ENCODE data around the gene HRH1. TPM values are rescaled to one million over a fixed set of nuclear protein-coding genes. Genes with fewer than 3 reads are reported as not detected.
"Not testable (repeated sequence)": the region's sequence is repeated elsewhere in the genome, so short reads cannot be mapped to it uniquely, and the experiment has no call there.

HRH1 gene
- total RNA-seq, 2 experiments from 2014 or later: 0.07 to 0.10 TPM

DNA sequence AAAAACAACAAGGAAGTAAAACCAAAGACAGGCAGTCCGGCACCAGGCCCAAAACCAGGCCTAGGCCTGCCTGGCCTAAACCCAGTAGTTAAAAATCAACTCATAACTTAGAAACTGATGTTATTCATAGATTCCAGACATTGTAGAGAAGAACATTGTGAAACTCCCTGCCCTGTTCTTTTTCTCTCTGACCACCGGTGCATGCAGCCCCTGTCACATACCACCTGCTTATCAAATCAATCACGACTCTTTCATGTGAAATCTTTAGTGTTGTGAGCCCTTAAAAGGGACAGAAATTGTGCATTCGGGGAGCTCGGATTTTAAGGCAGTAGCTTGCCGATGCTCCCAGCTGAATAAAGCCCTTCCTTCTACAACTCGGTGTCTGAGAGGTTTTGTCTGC is 22.4 kb upstream of the HRH1 start:
- intact Hi-C loops (cut with micrococcal nuclease): not testable (repeated sequence)

DNA sequence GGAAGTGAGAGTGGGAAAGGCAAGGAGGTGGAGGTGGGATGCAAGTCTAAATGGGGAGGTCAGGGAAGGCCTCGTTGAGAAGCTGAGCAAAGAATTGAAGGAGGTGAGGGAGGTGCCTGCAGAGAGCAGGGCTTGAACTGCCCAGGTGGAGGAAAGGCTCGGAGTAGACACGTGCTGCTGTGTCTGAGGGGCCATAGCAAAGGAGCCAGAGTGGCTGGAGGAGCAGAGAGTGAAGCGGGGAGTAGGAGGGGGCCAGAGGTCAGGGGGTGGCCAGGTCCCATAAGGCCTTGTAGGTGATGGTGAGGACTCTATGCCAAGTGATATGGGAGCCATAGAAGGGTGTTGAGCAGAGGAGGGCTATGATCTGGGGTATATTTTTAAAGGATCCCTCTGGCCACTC is 21.4 kb upstream of the HRH1 start:
- H3K4me3 Mint-ChIP-seq: no peak overlapping the region
- no peak overlapping the region for H3K27ac Mint-ChIP-seq
- CTCF ChIA-PET: no interaction called here
- H3K36me3 Mint-ChIP-seq (ENCODE audit: low read depth): no peaks in the 10 kb centered on the region
- H3K27me3 Mint-ChIP-seq (ENCODE audit: low read depth): no peaks in the 10 kb centered on the region
- H3K4me1 Mint-ChIP-seq (ENCODE audit: low read depth): no peaks in the 10 kb centered on the region
- intact Hi-C loops (cut with micrococcal nuclease): no loop called here
- no peak for DNase-seq
- no peaks in the 10 kb centered on the region for H3K9me3 Mint-ChIP-seq

More for the DNA sequence above, 22.4 kb upstream of the HRH1 start:
- H3K4me1 Mint-ChIP-seq (ENCODE audit: low read depth); H3K36me3 Mint-ChIP-seq (ENCODE audit: low read depth); H3K9me3 Mint-ChIP-seq; DNase-seq; CTCF ChIA-PET; H3K27ac Mint-ChIP-seq; H3K4me3 Mint-ChIP-seq; H3K27me3 Mint-ChIP-seq (ENCODE audit: low read depth): not testable (repeated sequence)

DNA sequence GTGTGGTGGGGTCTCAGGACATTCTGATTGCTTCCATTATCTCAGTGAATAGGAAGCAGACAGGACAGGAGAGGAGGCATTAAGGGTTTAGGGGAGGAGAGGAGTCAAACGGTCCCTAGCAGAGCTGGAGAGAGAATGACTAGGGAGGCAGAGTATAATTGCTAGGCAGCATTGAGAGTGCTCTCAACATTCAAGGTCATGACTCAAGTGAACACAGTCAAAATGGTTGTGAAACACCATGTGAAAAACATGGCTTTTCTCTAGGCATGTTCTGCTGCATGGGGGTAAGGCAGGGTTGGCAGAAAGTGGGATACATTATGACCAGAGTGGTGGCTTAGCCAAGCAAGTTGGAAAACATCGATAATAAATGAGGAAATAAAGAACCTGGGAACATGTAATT is 19.5 kb upstream of the HRH1 start:
- CTCF ChIA-PET: no interaction called here
- DNase-seq: no peak
- H3K36me3 Mint-ChIP-seq (ENCODE audit: low read depth): no peaks in the 10 kb centered on the region
- H3K27me3 Mint-ChIP-seq (ENCODE audit: low read depth): peaks cover 4% of the 10 kb centered on the region
- H3K4me1 Mint-ChIP-seq (ENCODE audit: low read depth): no peaks in the 10 kb centered on the region
- intact Hi-C loops (cut with micrococcal nuclease): no loop called here
- H3K27ac Mint-ChIP-seq: no peak overlapping the region
- H3K9me3 Mint-ChIP-seq: no peaks in the 10 kb centered on the region
- H3K4me3 Mint-ChIP-seq: no peak overlapping the region

DNA sequence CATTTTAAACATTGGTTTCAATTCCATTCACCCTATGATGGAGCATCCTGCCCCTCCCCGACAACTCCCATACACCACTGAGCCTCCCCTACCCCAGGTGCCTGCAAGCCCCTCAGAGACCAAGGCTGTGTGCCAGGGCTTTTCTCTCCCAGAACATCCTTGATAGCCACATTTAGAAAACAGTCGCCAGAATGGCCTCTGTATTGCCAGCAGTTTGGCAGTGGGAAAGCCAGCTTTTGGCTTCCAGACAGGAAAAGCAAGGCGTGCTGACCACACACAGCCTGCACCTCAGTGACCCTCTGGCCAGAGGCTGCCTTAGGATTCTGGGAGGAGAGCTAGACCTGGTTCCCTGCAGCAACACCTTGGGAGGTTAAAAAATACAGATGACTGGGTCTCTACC is 18.2 kb upstream of the HRH1 start:
- H3K4me1 Mint-ChIP-seq (ENCODE audit: low read depth): peaks cover 10% of the 10 kb centered on the region
- H3K9me3 Mint-ChIP-seq: no peaks in the 10 kb centered on the region
- no peak overlapping the region for H3K4me3 Mint-ChIP-seq
- intact Hi-C loops (cut with micrococcal nuclease): no loop called here
- no peak for DNase-seq
- no peaks in the 10 kb centered on the region for H3K36me3 Mint-ChIP-seq (ENCODE audit: low read depth)
- no peak overlapping the region for H3K27ac Mint-ChIP-seq
- CTCF ChIA-PET: no interaction called here
- peaks cover 10% of the 10 kb centered on the region for H3K27me3 Mint-ChIP-seq (ENCODE audit: low read depth)

DNA sequence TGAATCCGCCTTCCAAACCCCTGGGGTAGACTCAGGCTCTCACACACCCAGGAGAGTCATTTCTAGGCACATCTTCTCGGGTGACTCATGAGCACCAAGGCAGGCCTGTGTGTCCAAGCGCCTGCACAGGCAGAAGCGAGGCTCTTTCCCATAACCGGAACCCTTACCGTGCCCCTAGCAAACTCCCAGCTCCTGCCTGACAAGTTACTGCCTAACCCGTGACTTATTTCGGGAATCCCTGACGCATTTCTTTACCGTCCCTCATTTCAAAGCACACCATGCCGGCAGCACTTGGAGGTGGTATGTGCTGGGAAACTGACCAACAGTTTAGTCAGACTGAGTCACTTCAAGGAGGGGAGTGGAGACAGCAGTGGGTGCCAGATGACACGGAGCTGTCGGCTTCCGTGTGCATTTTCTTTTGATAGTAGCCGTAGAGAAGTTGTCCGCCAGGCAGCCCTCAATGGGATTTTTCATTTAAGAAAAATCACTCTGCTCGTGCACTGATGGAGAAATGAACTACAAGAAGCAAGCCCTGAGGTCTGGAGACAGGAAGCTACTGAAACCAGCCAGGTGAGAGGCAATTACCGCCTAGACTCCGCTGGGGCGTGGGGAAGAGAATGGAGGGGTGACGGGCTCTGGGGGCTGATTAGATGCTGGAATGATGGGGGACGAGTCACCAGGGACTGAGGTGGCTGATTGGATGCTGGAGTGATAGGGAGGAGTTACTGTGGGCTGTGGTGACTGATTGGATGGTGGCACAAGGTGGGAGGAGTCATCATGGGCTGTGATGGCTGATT is 17.3 kb upstream of the HRH1 start:
- peaks cover 10% of the 10 kb centered on the region for H3K4me1 Mint-ChIP-seq (ENCODE audit: low read depth)
- no peaks in the 10 kb centered on the region for H3K9me3 Mint-ChIP-seq
- no peak for DNase-seq
- no peak overlapping the region for H3K27ac Mint-ChIP-seq
- intact Hi-C loops (cut with micrococcal nuclease): no loop called here
- no peak overlapping the region for H3K4me3 Mint-ChIP-seq
- CTCF ChIA-PET: no interaction called here
- peaks cover 13% of the 10 kb centered on the region for H3K27me3 Mint-ChIP-seq (ENCODE audit: low read depth)
- H3K36me3 Mint-ChIP-seq (ENCODE audit: low read depth): no peaks in the 10 kb centered on the region

DNA sequence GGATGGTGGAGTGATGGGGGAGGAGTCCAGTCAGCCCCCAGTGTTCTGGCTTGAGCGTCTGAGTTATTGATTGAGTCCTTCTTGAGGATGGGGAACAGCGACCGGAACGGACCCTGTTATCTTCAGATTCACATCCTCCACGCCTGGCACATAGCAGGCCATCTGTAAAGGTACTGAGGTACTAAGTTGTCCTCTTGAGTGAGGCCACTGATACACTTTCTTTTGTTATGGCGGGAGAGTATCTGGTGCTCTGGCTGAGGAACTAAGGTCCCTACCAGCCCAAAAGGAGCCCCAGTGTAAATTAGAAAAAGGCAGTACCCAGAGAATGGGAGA is 16.7 kb upstream of the HRH1 start:
- no peak for DNase-seq
- CTCF ChIA-PET: no interaction called here
- Mint-ChIP-seq H3K4me3 (no peak overlapping the region), H3K27ac (no peak overlapping the region), H3K36me3 (ENCODE audit: low read depth) (no peaks in the 10 kb centered on the region), H3K4me1 (ENCODE audit: low read depth) (peaks cover 10% of the 10 kb centered on the region), H3K27me3 (ENCODE audit: low read depth) (peaks cover 15% of the 10 kb centered on the region), H3K9me3 (no peaks in the 10 kb centered on the region)
- intact Hi-C loops (cut with micrococcal nuclease): no loop called here

DNA sequence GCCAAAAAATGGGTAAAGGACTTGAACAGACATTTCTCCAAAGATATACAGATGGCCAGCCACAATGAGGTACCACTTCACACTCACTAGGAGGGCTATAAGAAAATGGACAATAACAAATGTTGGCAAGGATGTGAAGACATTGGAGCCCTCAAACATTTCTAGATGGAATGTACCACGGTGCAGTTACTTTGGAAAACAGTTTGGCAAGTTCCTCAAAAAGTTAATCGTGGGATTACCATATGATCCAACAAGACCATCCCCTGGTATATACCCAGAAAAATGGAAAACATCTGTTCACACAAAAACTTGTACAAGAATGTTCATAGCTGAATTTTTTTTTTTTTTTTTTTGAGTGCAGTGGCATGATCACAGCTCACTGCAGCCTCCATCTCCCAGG is 15.9 kb upstream of the HRH1 start:
- Mint-ChIP-seq H3K27me3 (ENCODE audit: low read depth) (peaks cover 15% of the 10 kb centered on the region), H3K4me1 (ENCODE audit: low read depth) (peaks cover 10% of the 10 kb centered on the region), H3K4me3 (no peak overlapping the region), H3K36me3 (ENCODE audit: low read depth) (no peaks in the 10 kb centered on the region), H3K27ac (no peak overlapping the region), H3K9me3 (no peaks in the 10 kb centered on the region)
- no peak for DNase-seq
- intact Hi-C loops (cut with micrococcal nuclease): no loop called here
- CTCF ChIA-PET: no interaction called here

DNA sequence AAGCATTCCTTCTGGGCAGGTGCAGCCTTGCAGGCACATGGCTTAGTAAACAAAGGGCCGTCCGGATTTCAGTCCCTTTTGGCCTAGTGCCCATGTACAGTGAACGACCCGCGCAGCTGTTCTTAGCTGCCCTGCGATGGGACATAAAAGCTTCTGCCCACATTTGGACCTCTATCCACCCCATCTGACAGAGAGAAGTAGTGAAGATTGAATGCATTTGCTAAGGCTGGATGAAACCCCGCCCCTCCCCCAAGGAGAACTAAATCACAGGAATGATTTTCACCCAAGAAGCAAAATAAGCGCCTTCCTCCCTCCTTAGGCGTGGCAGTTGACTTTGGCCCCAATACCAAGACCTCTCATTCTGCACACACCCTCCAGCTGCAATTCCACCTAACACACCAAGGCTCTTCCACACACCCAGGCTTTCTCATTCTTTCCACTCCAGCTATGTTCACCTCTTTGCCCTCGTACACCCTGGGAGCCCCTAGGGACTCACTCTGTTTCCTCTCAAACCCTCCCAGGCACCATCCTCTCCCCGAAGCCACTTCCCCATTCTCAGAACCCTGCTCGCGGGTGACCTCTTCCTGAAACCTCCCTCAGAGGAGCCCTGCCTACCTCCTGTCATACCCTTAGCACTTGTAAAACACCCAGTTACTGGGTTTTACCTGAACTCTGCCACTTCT is 14.1 kb upstream of the HRH1 start:
- Mint-ChIP-seq H3K36me3 (ENCODE audit: low read depth) (no peaks in the 10 kb centered on the region), H3K4me1 (ENCODE audit: low read depth) (peaks cover 10% of the 10 kb centered on the region), H3K9me3 (no peaks in the 10 kb centered on the region), H3K27me3 (ENCODE audit: low read depth) (peaks cover 15% of the 10 kb centered on the region), H3K4me3 (no peak overlapping the region), H3K27ac (no peak overlapping the region)
- intact Hi-C loops (cut with micrococcal nuclease): no loop called here
- CTCF ChIA-PET: interaction anchor here (0.6 to 1.2 kb wide), 2 partner anchors 79 to 1321 kb away, joined by 3 read pairs; no protein-coding TSS in a partner anchor
- DNase-seq: peak; percentile 39

DNA sequence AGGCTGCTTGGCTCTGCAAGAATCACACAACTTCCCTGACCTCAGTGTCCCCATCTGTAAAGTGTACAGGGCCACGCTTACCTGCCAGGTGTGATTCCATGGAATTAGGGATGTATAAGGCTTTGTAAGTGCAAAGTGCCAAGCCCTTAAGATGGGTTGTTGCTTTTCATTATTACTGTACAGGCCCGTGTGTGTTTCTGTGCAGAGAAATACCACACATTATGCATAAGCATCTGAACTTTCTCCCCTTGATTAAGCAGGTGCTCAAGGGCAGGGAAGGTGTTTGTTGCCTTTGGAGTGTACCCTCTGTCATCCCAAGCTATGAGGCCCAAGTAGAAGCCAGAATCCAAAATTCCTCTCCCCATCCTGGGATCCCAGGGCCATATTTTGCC is 13.6 kb upstream of the HRH1 start:
- CTCF ChIA-PET: interaction anchor here (1.2 kb wide), 1 partner anchor 79 kb away, joined by 3 read pairs; no protein-coding TSS in a partner anchor
- no peaks in the 10 kb centered on the region for H3K9me3 Mint-ChIP-seq
- DNase-seq: no peak
- peaks cover 10% of the 10 kb centered on the region for H3K4me1 Mint-ChIP-seq (ENCODE audit: low read depth)
- H3K27me3 Mint-ChIP-seq (ENCODE audit: low read depth): peaks cover 15% of the 10 kb centered on the region
- intact Hi-C loops (cut with micrococcal nuclease): no loop called here
- H3K4me3 Mint-ChIP-seq: no peak overlapping the region
- no peaks in the 10 kb centered on the region for H3K36me3 Mint-ChIP-seq (ENCODE audit: low read depth)
- no peak overlapping the region for H3K27ac Mint-ChIP-seq

DNA sequence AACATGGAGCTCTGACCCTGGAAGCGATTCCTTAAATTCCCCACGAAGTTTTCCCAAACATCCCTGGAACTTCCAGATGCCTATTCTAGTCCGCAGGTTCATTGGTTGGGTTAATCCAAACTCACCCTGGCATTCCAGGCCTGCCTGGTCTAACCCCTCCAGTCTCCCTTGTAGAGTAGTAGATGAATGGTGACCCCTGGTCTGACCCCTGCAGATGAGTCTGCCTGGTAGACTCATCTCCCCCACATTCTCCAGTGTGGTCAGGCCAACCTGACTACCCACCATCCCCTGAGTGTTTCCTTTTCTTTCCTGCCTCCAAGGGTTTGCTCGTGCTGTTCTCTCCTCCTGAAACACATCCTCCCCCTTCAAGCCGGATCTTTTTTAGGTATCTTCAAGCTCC is 10.8 kb upstream of the HRH1 start:
- H3K27ac Mint-ChIP-seq: no peak overlapping the region
- H3K4me1 Mint-ChIP-seq (ENCODE audit: low read depth): peaks cover 10% of the 10 kb centered on the region
- H3K27me3 Mint-ChIP-seq (ENCODE audit: low read depth): peaks cover 24% of the 10 kb centered on the region
- no peak overlapping the region for H3K4me3 Mint-ChIP-seq
- DNase-seq: no peak
- no peaks in the 10 kb centered on the region for H3K36me3 Mint-ChIP-seq (ENCODE audit: low read depth)
- intact Hi-C loops (cut with micrococcal nuclease): no loop called here
- CTCF ChIA-PET: interaction anchor here (0.6 kb wide), 1 partner anchor 47 kb away, joined by 4 read pairs; no protein-coding TSS in a partner anchor
- no peaks in the 10 kb centered on the region for H3K9me3 Mint-ChIP-seq

DNA sequence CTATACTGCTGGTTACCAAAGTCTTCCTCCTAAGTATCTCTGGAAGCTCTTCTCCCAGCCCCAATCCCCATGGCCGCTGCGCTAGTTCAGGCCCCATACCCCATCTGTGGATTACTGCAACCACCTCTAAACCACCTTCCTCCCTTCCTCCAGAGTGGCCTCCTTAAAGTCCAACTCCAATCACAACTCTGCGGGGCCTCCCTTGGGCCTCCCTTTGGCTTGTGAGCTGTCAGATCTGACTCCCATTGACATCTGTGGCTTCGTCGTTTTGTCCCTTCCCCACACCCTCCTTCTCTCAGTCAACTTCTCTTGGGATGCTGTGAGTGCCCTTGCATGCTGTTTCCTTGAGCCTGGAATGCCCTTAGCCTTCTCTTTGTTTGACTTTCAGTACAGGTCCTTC is 9.3 kb upstream of the HRH1 start:
- Mint-ChIP-seq H3K27ac (no peak overlapping the region), H3K4me3 (no peak overlapping the region), H3K27me3 (ENCODE audit: low read depth) (peaks cover 24% of the 10 kb centered on the region), H3K4me1 (ENCODE audit: low read depth) (peaks cover 10% of the 10 kb centered on the region), H3K36me3 (ENCODE audit: low read depth) (no peaks in the 10 kb centered on the region), H3K9me3 (no peaks in the 10 kb centered on the region)
- intact Hi-C loops (cut with micrococcal nuclease): no loop called here
- DNase-seq: no peak
- CTCF ChIA-PET: interaction anchor here (1.0 kb wide), 1 partner anchor 506 kb away, joined by 7 read pairs; no protein-coding TSS in a partner anchor

DNA sequence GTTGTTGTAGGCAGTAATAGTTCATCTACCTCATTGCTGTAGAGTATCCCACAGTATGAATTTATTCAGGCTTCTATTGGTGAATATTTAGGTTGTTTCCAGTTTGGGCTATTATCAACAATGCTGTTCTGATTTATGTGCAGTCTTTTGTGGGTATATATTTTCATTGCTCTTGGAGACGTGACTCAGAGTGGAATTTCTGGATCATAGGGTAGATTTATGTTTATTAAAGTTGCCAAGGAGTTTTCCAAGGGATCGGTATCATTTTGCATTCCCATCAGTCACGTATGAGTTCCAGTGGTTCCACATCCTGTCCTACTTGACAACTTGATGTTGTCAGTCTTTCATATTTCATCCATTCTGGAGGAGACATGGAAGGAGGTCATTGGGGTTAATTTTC is 8.4 kb upstream of the HRH1 start:
- no peak overlapping the region for H3K27ac Mint-ChIP-seq
- no peaks in the 10 kb centered on the region for H3K36me3 Mint-ChIP-seq (ENCODE audit: low read depth)
- DNase-seq: no peak
- no peak overlapping the region for H3K4me3 Mint-ChIP-seq
- CTCF ChIA-PET: no interaction called here
- peaks cover 23% of the 10 kb centered on the region for H3K27me3 Mint-ChIP-seq (ENCODE audit: low read depth)
- intact Hi-C loops (cut with micrococcal nuclease): no loop called here
- peaks cover 2% of the 10 kb centered on the region for H3K4me1 Mint-ChIP-seq (ENCODE audit: low read depth)
- no peaks in the 10 kb centered on the region for H3K9me3 Mint-ChIP-seq
